ENCODE measurements around the gene ANAPC7.
A peak's percentile ranks its signal among the peaks of the same experiment; 100 is the strongest.

ANAPC7 gene

DNA sequence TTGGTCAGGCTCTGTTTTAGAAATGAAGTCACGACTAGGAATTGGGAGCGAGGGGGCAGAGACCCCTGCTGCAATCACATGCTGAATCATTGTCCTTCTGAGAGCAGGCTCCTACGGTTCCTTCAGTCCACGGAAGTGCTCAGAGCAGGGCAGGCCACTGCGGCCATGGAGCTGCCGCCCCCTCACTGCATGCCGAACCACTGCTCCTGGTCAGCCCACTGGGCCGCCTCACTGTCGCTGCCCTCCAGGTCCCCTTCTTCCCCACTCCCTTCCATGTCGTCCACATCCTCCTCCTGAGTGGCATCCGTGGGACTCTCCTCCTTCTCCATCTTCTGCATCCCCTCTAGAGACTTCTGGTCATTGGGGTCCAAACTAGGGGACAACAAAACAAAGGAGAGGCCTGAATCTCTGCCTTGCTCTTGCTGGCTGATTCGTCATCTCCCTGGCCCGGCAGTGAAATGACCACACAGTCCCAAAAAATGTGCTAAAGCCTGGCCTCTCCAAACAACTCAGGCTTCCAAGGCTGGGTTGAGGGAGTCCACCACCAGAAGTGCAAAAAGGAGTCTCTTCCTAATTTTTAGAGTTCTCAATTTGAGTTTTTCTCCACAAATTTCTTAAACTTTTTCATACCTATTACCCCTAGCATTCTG is 29.4 kb downstream of the ANAPC7 start:
- no peak for DNase-seq

DNA sequence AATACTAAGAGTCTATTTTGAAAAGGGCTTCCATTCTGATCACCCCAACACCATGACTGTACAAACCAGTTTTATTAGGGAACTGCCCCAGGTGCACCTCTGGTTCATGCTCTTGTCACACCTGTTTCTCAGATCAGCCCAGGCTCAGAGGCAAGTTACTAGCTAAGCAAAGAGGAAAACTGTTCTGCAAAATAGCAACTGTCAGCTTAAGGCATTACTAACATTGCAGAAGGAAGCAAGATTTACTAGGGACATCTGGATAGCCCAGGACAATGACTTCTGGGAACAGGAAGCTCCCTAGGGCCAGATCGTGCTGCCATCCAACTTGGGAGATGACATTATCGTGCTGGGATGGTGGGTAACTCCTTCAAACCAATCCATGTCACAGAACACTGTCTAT is 30.1 kb downstream of the ANAPC7 start:
- DNase-seq = no peak

DNA sequence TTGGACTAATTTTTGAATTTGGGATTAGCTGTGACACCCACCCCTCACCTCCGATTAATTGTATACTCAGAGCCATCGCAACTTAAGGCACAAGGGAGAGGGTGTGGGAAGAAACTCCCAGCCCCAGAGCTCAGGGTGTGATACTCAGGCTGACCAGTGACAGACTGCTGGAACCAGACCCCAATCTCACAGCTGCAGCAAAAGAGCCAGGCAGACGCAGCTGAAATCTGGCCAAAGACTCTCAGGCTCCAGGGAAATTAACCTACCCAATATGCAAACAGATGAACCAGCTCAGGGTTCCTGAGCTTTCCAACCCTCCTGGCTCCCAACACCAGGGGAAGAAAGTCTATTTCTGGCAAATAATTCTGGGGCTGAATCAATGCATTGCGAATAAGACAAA is 30.5 kb downstream of the ANAPC7 start:
- no peak for DNase-seq

DNA sequence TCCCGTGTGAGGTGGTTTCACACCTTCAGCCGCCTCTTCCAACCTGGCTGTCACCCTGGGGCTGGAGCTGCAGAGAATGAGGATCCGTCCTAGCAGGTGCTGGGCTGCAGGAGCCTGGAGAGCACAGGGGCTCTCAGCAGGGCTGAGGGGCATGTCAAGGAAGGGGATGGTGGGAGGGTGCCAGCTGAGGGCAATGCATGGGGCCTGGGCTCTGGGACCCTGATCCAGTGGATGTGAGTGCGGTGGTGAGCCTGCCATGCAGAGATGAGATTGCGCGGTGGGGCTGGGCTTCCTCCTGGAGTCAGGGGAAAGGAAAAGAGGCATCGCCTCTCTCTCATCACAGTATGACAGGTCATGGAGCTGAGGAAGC is 31.5 kb downstream of the ANAPC7 start:
- DNase-seq = no peak

DNA sequence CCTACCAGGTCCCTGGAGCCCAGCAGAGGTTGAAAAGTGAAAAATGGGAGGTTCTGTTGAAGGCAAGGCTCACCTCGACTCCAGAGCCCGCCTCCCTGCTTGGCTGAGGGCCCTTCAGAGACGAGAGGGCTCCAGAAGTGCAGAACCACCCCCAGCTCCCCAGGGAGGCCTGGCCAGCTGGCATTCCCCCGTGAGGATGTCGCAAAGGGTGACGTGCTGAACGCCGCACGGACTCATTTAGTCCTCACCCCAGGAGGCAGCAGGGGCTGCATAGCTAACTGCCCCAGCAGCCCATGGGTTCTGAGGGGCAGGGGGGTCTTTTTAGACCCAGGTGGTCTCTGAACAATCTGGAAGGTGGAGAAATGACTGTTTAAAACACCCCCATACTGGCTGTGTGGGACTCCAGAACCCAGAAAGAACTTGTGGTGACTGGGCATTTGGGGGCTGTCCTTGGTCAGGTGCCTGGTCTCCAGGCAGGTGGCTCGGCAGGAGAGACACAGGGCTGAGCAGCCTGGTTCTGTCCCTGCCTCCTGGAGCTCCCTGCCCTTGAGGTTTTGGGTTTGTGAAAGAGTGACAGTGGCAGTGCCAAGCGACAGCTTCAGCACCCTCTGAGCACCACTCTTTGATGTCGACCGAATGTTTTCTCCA is 32.0 kb downstream of the ANAPC7 start:
- no peak for DNase-seq

DNA sequence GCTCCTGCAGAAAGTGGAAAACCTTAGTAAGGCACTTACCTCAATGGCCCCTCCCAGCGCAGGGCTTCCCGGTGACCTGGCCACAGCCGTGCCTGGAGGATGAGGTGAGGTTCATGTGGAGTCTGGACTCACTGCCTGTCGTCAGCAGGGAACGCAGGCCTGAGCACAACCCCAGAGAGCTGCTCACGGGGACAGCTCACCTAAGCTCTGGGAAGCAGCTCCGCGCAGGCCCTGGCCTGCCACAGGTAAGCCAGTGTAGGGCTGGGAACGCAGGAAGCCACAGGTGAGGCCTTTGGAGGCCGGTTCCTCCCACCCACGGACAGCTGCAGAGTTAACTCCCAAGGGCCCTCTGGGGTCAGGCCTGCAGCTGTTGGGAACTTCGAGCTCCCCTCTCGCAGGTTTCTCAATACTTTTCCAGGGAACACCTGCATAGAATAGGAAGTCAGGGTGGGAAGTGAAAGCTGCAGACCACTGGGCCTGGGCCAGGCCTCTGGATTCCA is 32.7 kb downstream of the ANAPC7 start:
- DNase-seq = no peak

DNA sequence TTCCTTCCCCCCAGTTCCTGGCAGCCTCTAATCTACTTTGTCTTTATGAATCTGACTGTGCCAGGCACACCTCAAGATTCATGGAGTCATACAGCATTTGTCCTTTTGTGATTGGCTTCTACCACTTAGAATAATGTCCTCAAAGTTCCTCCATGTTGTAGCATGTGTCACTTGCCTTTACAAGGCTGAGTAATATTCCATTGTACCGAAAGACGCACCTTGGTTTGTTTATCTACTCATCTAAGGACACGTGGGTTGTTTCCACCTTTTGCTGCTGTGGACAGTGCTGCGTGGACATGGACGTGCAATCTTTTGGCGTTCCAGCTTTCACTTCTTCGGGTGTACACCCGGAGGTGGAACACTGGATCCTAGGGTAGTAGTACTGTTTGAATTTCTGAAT is 33.5 kb downstream of the ANAPC7 start:
- DNase-seq = no peak

DNA sequence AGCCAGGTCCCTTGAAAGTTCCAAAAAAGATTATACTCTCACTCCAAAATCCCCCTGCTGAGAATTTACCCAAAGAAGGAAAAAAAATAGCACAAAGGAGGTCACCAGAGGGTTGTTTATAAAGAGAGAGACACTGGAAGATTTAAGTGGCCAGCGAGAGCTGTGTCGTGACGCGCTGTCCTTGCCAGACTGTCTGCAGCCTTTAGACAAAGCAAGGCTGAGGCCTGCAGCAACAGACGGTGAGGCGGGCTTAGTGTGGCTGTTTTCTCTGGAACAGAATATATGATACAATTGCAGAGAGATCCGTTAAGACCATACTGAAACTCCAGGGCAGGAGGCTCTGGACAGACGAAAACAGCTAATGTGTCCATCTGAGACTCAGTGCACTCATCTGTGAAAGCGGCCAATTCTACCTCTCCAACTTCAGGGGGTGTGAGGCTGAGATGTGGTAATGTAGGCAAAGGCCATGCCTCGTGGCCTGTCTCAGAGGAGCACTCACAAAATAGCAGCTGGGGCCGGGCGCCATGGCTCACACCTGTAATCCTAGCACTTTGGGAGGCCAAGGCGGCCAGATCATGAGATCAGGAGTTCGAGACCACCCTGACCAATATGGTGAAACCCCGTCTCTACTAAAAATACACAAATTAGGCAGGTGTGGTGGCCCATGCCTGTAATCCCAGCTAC is 36.2 kb downstream of the ANAPC7 start:
- DNase-seq = no peak

DNA sequence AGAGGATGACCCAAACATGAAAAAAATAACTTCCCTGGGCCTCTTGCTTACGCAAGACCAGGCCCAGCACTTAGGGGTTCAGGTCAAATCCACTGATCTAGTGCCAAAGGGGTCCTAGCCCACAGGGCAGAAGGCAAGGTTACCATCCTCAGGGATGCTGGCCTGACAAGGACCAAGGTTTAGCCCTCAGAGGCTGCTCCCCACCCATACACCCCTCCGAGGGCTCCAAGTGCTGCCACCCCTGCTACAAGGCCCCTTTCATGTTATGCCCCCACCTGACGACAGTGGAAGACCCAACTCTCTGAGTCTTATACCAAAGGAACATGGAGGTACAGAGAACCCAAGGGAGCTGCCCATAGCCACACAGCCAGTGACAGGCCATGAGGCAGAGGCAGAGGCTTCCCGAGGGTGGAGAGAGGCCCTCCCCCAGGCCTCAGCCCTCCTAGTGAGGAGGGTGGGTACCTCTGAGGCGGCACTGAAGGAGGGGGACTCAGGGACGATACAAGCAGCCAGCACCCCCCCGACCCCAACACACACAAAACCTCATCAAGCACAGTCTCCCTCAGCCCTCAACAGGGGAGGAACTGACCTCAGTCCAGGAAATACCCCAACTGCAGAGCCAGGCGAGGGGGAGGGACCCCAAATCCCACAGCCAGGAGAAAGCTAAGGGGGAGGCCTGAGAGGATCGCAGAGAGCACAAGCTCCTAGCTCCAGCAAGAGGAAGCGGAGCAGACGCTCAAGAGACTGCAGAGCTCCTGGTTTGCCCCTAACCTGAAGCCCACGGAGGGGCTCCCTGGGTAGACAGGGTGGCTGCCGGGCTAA is 37.0 kb downstream of the ANAPC7 start:
- no peak for DNase-seq

DNA sequence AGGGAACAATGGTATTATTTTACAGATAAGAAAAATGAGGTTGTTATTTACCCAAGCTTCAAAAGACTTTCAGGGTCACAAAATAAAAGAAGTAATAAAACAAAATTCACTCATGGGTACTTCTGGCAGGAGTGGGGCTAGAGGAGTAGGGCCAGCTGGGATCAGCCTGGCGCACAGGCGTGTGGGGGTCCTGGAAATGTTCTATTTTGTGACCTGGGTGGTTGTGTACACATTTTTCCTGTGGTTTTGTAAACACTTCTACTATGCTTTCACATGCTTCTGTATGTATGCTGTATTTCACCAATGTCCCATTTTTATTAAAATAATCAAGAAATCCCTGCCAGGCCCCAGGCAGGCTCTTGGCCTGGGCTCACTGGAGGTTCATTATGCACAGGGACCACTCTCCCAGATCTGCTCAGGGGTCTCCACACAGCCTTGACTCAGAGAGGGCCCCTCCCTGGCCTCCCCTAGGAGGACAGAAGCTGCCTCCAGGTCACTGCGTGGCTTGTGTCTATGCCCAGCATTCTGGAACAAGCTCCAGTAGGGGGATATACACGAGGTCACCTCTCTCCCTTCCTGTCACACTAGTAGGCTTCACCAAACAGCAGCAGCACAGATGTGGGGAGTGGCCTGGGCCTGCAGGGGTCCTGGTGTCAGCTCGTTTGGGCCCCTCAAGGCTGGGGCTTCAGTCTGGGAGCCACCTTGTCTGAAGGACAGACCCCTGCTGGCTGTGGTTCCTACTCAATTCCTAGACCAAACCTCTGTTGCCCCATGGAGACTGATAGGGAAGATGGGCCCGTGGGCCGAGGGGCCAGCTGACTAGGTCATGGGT is 37.8 kb downstream of the ANAPC7 start:
- DNase-seq = peak; percentile 78

DNA sequence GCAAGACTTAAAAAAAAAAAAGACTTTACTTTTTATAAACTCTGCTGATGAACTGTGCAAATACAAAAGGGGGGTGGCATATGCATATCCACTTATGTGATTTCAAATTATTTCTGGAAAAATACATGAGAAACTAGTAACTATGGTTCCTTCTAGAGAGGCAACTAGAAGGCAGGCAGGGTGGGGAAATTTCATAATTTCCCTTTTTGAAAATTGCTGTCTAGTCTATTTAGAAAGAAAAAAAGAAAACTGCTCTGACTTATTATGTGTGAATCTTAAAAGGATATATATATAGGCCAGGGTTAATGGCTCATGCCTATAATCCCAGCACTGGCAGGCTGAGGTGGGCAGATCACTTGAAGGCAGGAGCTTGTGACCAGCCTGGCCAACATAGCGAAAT is 42.3 kb downstream of the ANAPC7 start:
- peak; percentile 74 for DNase-seq

DNA sequence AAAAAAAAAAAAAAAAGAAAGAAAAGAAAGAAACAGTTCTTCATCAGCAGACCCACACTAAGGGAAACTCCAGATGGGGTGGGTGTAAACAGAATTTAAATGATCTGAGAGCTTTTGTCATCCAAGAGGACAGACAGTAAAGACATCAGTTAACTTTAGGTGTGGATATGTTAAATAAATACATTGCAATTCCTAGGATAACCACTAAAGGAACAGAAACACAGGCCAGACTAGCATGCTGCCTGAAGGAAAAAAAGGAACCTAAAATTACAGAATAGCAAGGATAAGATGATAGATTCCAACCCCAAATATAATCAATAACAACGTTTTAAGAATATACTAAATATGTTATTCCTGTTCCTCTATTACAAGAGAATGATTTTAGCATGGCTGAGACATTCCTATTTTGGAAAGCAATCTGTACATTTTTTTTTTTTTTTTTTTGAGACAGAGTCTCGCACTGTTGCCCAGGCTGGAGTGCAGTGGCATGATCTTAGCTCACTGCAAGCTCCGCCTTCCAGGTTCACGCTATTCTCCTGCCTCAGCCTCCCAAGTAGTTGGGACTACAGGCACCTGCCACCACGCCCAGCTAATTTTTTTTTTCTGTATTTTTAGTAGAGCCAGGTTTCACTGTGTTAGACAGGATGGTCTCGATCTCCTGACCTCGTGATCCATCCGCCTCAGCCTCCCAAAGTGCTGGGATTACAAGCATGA is 45.0 kb downstream of the ANAPC7 start:
- peak; percentile 62 for DNase-seq

DNA sequence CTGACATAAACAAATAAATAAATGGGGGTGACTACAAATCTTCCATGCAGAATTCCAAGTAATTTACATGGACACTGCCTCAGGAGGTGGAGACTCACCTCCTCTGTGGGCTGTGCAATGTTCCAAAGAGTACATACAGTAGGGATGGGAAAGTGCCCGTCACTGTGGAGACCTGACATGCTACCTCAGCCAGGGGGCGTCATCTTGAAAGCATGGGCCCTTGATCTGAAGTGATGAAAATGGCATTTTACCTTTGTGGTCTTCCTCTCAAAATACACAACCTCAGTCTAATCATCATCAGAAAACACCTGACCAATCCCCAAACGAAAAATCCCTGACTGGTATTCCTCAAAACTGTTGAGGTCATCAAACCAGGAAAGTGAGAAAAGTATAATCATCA is 48.4 kb downstream of the ANAPC7 start:
- no peak for DNase-seq

DNA sequence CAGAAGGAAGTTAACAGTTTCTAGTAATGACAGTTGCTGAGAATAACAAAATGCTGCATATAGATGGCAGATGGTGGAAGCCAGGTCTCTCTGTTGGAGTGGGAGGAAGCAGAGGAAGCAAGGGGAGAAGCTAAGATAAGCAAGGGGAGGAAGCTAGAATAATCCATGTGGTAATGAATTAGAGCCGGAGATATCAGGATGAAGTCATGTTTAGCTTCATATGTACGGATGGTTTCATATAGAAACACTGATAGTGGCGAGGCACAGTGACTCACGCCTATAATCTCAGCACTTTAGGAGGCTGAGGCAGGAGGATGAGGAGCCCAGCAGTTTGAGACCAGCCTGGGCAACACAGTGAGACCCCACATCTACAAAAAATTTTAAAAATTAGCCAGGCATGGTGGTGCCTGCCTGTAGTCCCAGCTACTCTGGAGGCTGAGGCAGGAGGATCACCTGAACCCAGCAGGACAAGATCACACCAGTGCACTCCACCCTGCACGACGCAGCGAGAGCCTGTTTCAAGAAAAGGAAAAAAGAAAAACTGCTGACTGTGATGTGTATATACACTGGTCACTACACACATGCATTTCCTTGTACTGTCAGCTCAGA is 49.2 kb downstream of the ANAPC7 start:
- DNase-seq = peak; percentile 59

DNA sequence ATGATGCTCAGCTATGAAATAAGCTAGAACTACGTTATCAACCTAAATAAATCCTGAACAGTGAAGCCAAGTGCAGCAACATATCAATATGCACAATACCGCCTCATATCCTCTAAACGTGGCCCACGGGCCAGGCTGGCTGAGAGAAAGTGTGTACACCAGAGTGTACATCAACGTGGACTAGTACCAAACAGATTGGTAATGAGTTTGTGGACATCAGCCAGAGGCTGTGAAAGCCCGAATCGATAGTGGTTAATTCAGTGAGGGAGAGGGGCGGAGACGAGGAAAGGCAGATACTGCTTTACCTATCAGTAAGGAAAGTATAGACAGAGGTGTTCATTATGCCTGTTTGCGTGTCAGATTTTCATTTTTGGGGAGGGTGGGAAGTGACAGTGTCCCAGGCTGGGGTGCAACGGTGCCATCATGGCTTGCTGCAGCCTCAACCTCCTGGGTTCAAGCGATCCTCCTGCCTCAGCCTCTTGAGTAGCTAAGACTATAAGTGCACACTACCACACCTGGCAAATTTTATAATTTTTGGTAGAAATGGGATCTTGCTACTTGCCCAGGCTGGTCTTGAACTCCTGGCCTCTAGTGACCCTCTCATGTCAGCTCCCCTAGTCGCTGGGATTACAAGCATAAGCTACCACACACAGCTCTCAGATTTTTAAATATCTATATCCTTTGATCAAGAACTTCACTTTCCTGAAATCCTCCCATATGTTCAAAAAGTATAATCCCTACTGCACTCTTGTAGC is 50.1 kb downstream of the ANAPC7 start:
- no peak for DNase-seq

DNA sequence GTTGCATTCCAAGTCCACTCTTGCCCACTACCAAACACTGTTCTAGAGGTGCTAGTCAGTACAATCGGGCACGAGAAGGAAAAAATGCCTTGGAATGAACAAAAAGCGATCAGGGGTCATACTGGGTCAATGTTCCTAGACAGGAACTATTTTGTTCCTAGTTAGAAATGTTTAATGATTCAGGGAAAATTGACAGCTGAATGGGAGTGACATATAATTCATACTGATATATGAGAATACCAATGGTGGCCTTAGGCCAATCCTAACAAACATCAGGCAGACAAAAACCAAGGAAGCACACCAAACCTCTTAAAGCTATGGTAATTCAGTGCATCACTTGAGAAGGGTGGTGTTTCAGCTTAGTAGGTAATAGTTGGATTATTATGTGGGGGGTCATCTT is 51.1 kb downstream of the ANAPC7 start:
- no peak for DNase-seq

DNA sequence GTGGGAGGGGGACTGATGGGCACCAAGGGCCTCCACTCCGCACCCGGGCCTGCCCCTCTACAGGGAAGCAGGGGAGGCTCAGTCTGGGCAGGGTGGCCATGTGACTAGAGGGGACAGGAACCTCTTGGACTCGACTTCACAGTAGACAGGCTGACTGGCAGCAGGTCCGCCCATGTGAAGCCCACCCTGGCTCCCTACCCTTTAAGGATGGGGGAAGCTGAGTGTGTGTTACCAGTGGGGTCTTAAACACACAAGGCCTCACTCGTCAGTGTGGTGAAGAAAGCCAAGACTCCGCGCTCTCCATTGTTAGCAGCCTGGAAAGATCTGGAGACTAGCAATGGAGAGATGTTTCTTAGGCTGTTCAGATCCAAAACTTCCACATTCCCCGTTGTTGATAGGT is 52.4 kb downstream of the ANAPC7 start:
- DNase-seq = no peak

DNA sequence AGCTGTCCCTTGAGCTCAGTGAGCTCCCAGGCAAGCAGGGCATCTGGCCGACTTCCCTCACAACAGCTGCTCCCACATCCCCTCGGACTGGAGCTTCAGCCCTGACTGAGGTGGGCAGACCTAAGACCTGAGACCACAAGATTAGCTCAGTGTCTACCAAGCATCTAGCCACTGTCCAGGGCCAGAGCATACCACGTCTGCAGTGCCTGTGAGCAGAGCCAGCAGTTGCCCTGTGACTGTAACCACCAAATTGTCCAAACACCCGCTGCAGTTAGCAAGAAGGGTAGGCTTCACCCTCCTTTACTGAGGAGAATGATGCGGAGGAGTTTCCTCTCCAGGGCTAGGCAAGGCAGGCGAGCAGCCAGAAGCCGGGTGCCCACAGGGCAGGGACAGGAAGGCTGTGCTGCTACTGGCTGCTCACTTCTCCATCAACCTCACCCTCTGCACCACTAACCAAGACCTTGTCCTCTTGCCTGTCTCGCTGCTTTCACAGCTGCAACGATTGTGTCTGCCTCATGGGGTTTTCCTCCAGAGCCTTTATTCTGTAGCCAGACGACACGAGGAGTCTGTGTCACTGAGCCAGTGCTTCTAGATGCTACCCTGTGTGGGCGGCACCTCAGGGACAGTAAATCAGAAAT is 53.9 kb downstream of the ANAPC7 start:
- DNase-seq = peak; percentile 90

DNA sequence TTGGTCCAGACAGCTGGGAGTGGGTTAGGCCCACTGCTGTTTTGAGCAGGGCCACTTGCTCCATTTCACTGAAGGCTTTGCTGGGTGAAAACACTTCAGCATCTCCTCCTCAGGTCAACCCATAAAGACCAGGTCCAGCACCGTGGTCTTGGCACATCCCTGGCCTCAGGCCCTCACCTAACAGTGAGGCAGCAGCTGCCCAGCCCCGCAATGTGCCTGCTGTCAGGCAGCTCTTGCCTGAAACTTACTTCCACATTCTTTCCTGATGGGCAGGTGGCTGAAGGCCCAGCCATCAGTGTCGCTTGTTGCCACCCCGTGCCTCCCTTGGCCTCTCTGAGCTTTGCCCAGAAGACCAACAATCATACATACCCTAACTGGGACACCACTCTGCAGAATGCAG is 54.4 kb downstream of the ANAPC7 start:
- DNase-seq = no peak

DNA sequence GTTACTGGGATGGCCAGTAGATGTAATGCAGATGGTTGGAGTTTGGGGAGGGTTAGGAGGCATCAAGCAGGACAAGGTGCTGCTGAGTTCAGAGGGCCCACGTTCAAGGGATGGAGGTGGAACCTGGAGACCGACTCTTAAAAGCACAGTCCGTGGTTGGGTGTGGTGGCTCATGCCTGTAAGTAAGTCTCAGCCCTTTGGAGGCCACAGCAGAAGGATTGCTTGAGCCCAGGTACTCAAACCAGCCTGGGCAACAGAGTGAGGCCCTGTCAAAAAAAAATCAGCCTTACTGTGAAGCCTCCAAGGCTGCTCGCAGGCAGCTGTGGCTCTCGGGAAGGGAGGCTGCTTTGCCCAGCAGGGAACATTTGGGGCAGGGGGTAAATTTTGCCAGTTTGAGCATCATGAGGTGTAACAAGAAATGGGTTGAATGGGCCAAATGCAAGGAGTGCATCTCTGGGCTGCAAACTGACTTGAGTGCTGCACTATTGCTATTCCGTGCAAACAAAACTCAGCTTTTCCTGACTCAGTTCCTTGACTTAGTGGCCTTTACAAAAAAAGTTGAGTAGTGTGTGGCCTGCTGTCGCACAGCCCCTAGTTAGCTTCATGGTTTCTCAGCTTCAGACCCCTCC is 55.0 kb downstream of the ANAPC7 start:
- no peak for DNase-seq

Measured in inflammatory macrophage treated with lipopolysaccharide for 4 hours (primary cell).